ENCODE data around the gene PCK1.

Gene PCK1

GRCh38 chr20:57561356-57562279 is 708 bp downstream of the PCK1 start:
- no peak for DNase-seq

GRCh38 chr20:57562541-57563465 is 1.9 kb downstream of the PCK1 start:
- no peak for DNase-seq

GRCh38 chr20:57563522-57563921 is 2.6 kb downstream of the PCK1 start:
- no peak for DNase-seq

- no peak for DNase-seq
Observed at GRCh38 chr20:57564180-57564802, 3.4 kb downstream of the PCK1 start.

GRCh38 chr20:57564951-57565642 is 4.2 kb downstream of the PCK1 start:
- no peak for DNase-seq

- DNase-seq = no peak
Observed at GRCh38 chr20:57566399-57566798, 5.5 kb downstream of the PCK1 start.

GRCh38 chr20:57566803-57567459 is 6.0 kb downstream of the PCK1 start:
- DNase-seq = no peak

- DNase-seq = no peak
Observed at GRCh38 chr20:57567471-57568079, 6.7 kb downstream of the PCK1 start.

GRCh38 chr20:57568088-57568896 is 7.4 kb downstream of the PCK1 start:
- DNase-seq = no peak

- no peak for DNase-seq
Observed at GRCh38 chr20:57568960-57569359, 8.1 kb downstream of the PCK1 start.

- DNase-seq = no peak
Observed at GRCh38 chr20:57570145-57570850, 9.4 kb downstream of the PCK1 start.

- no peak for DNase-seq
Observed at GRCh38 chr20:57570920-57571319, 10.0 kb downstream of the PCK1 start.

- DNase-seq = no peak
Observed at GRCh38 chr20:57571782-57572416, 11.0 kb downstream of the PCK1 start.

- no peak for DNase-seq
Observed at GRCh38 chr20:57573242-57573641, 12.3 kb downstream of the PCK1 start.

GRCh38 chr20:57573894-57574293 is 13.0 kb downstream of the PCK1 start:
- no peak for DNase-seq

GRCh38 chr20:57574954-57575353 is 14.0 kb downstream of the PCK1 start:
- no peak for DNase-seq

GRCh38 chr20:57576002-57576401 is 15.1 kb downstream of the PCK1 start:
- DNase-seq = no peak

GRCh38 chr20:57576617-57577550 is 16.0 kb downstream of the PCK1 start:
- no peak for DNase-seq
